CD4-positive, alpha-beta T cell (primary cell): ENCODE data around the gene MRPL51. TPM values are rescaled to one million over a fixed set of nuclear protein-coding genes. Genes with fewer than 3 reads are reported as not detected.

Experiments used
- ATAC-seq: fragments of 200-7000 bp; cut with Tn5 transposase; one replicate; pipeline ENCODE4 v1.10.0; 2022; ENCODE audit warnings: mild to moderate bottlenecking; ENCODE audit not compliant: poor library complexity
- CTCF ChIA-PET: fragments of 350-600 bp; sonication (Branson Sonifier 250); formaldehyde crosslinking; loops from one replicate; lab custom pipeline; 2021; ENCODE audit warnings: antibody characterized with exemption, inconsistent platforms; lab: Charles Lee
- POLR2A ChIA-PET: fragments of 350-600 bp; sonication (Branson Sonifier 250); formaldehyde crosslinking; loops from one replicate; lab custom pipeline; 2021; ENCODE audit warnings: antibody characterized with exemption, inconsistent platforms; lab: Charles Lee
- DNase-seq, 14 experiments: peaks; one replicate each; pipeline ENCODE4 v3.0.0-alpha.2; 2013 to 2020; ENCODE audit warnings: mixed read lengths in 2 of 14
- H3K27ac ChIP-seq, 2 donors: one replicate each; pipeline versions ENCODE4 v1.5.1 to v1.7.0; 2013; ENCODE audit warnings: low read length in 2 of 2, low read depth in 1 of 2, mild to moderate bottlenecking in 1 of 2
- H3K27me3 ChIP-seq, 2 experiments: 1 replicate in 1 of 2; 2 replicates in 1 of 2; pipeline versions ENCODE4 v1.6.1 to v1.7.0; 2013; ENCODE audit warnings: low read length in 2 of 2, control low read depth in 1 of 2, mild to moderate bottlenecking in 1 of 2, moderate library complexity in 1 of 2; ENCODE audit not compliant: insufficient read depth in 2 of 2, control insufficient read depth in 1 of 2
- H3K36me3 ChIP-seq: one replicate; pipeline ENCODE4 v1.6.1; 2013; ENCODE audit warnings: low read length, control low read depth; ENCODE audit not compliant: insufficient read depth
- H3K4me1 ChIP-seq: one replicate; pipeline ENCODE4 v1.6.1; 2013; ENCODE audit warnings: low read length, control low read depth; ENCODE audit not compliant: insufficient read depth
- H3K4me3 ChIP-seq: one replicate; pipeline ENCODE4 v1.5.1; 2013; ENCODE audit warnings: mild to moderate bottlenecking, low read length, moderate library complexity
- H3K9me3 ChIP-seq, 2 experiments: 1 replicate in 1 of 2; 2 replicates in 1 of 2; pipeline versions ENCODE4 v1.6.1 to v1.7.0; 2013; ENCODE audit warnings: low read length in 2 of 2, mild to moderate bottlenecking in 2 of 2, control low read depth in 1 of 2, moderate library complexity in 1 of 2; ENCODE audit not compliant: control insufficient read depth in 1 of 2, insufficient read depth in 1 of 2
- H3K27ac Mint-ChIP-seq: one replicate; pipeline ENCODE4 v1.8.0; 2020; ENCODE audit warnings: mixed read lengths
- H3K27me3 Mint-ChIP-seq: one replicate; pipeline ENCODE4 v1.8.0; 2021; ENCODE audit warnings: mixed read lengths
- H3K36me3 Mint-ChIP-seq: one replicate; pipeline ENCODE4 v1.8.0; 2021; ENCODE audit warnings: low read depth, mixed read lengths
- H3K4me1 Mint-ChIP-seq: one replicate; pipeline ENCODE4 v1.8.0; 2021; ENCODE audit warnings: low read depth, mixed read lengths
- H3K4me3 Mint-ChIP-seq: one replicate; pipeline ENCODE4 v1.8.0; 2020; ENCODE audit warnings: mild to moderate bottlenecking, mixed read lengths
- H3K9me3 Mint-ChIP-seq: one replicate; pipeline ENCODE4 v1.8.0; 2020; ENCODE audit warnings: mixed read lengths
- CTCF ChIP-seq: fragments of 200-600 bp; IDR thresholded peaks from one replicate; pipeline ENCODE4 v1.8.0; 2022; ENCODE audit warnings: antibody characterized with exemption, mild to moderate bottlenecking
- intact Hi-C, 2 experiments: fragments of 100-400 bp; cut with DNase I in 1 of 2; cut with micrococcal nuclease in 1 of 2; formaldehyde crosslinking; loops; one replicate each; pipeline versions ENCODE4 v1.15.1 to v1.9.0; 2023 to 2025; cut with DNase I, micrococcal nuclease
- total RNA-seq, 174 experiments: library from RNA in 2 of 174; stranded (reverse) in 2 of 174; gene quantifications; one replicate each; pipeline ENCODE4 v1.2.3 and lab custom pipeline; 2021 to 2026

MRPL51 gene
- total RNA-seq, 2 experiments from 2014 or later = 15.1 to 16.7 TPM

- Histone ChIP-seq H3K27ac (peak overlapping the region; percentile 91 to 93), H3K9me3 (peaks cover 0 to 4% of the 10 kb centered on the region in 2 experiments), H3K4me1 (peaks cover 62% of the 10 kb centered on the region), H3K27me3 (no peaks in the 10 kb centered on the region), H3K4me3 (peak overlapping the region; percentile 88), H3K36me3 (peaks cover 58% of the 10 kb centered on the region)
- peaks cover 87% of the 10 kb centered on the region for H3K36me3 Mint-ChIP-seq
- peaks cover 53% of the 10 kb centered on the region for H3K4me1 Mint-ChIP-seq
- no peak for TF ChIP-seq CTCF
- ChIA-PET CTCF (interaction anchor here (1.4 kb wide), 1 partner anchor 72 kb away, joined by 3 read pairs; no protein-coding TSS in a partner anchor), POLR2A (interaction anchor here (0.7 to 6.5 kb wide), 12 partner anchors 18 to 259 kb away, joined by 3 to 58 read pairs (median 14); partner anchors contain the start of genes CD27, MRPL51, TAPBPL and VAMP1)
- peak overlapping the region; percentile 96 for H3K4me3 Mint-ChIP-seq
- H3K9me3 Mint-ChIP-seq = no peaks in the 10 kb centered on the region
- H3K27ac Mint-ChIP-seq = peak overlapping the region; percentile 90
- H3K27me3 Mint-ChIP-seq = no peaks in the 10 kb centered on the region
- ATAC-seq = no peak
- no peak for DNase-seq
- intact Hi-C loops = no loop called here
These were observed 40.5 kb upstream of the MRPL51 start for GRCh38 chr12:6533653-6533922.

GRCh38 chr12:6532927-6533652 lies 40.0 kb upstream of the MRPL51 start:
- Mint-ChIP-seq H3K9me3 (no peaks in the 10 kb centered on the region), H3K4me3 (peak overlapping the region; percentile 96), H3K27me3 (no peaks in the 10 kb centered on the region), H3K36me3 (peaks cover 87% of the 10 kb centered on the region), H3K4me1 (peaks cover 52% of the 10 kb centered on the region), H3K27ac (peak overlapping the region; percentile 90)
- ATAC-seq (no peak), DNase-seq (peak in 5 of 14 experiments; percentile 22 to 56 (median 44))
- peaks cover 57% of the 10 kb centered on the region for H3K4me1 ChIP-seq
- TF ChIP-seq CTCF = no peak
- H3K36me3 ChIP-seq = peaks cover 58% of the 10 kb centered on the region
- ChIA-PET POLR2A (interaction anchor here (1.2 to 1.6 kb wide), 6 partner anchors 40 to 198 kb away, joined by 3 to 15 read pairs (median 8); partner anchors contain the start of genes MRPL51 and VAMP1), CTCF (interaction anchor here (1.0 to 1.3 kb wide), 4 partner anchors 21 to 210 kb away, joined by 3 to 7 read pairs (median 4); no protein-coding TSS in a partner anchor)
- H3K27ac ChIP-seq = peak overlapping the region; percentile 91 to 93
- H3K9me3 ChIP-seq = peaks cover 0 to 4% of the 10 kb centered on the region in 2 experiments
- no peaks in the 10 kb centered on the region for H3K27me3 ChIP-seq
- intact Hi-C loops = no loop called here
- peak overlapping the region; percentile 88 for H3K4me3 ChIP-seq

- no peaks in the 10 kb centered on the region for H3K9me3 Mint-ChIP-seq
- H3K27me3 Mint-ChIP-seq = no peaks in the 10 kb centered on the region
- Histone ChIP-seq H3K27me3 (no peaks in the 10 kb centered on the region), H3K36me3 (peaks cover 58% of the 10 kb centered on the region), H3K27ac (peak overlapping the region; percentile 91 to 93), H3K4me1 (peaks cover 49% of the 10 kb centered on the region), H3K9me3 (peaks cover 0 to under 1% of the 10 kb centered on the region in 2 experiments), H3K4me3 (no peak overlapping the region)
- H3K4me3 Mint-ChIP-seq = peak overlapping the region; percentile 96
- ChIA-PET POLR2A (interaction anchor here (0.7 to 1.6 kb wide), 7 partner anchors 40 to 197 kb away, joined by 3 to 15 read pairs (median 3); partner anchors contain the start of genes MRPL51 and VAMP1), CTCF (interaction anchor here (0.7 to 1.3 kb wide), 6 partner anchors 22 to 209 kb away, joined by 3 to 7 read pairs (median 4); no protein-coding TSS in a partner anchor)
- peaks cover 46% of the 10 kb centered on the region for H3K4me1 Mint-ChIP-seq
- H3K36me3 Mint-ChIP-seq = peaks cover 87% of the 10 kb centered on the region
- peak; percentile 55 to 94 (median 76) for DNase-seq
- no peak for TF ChIP-seq CTCF
- intact Hi-C loops = no loop called here
- peak; percentile 61 for ATAC-seq
- H3K27ac Mint-ChIP-seq = peak overlapping the region; percentile 90
These were observed 39.2 kb upstream of the MRPL51 start for GRCh38 chr12:6532051-6532926.
